Heart left ventricle (tissue), 16 donors: ENCODE measurements around the gene TLX2. TPM values are rescaled to one million over a fixed set of nuclear protein-coding genes. Genes with fewer than 3 reads are reported as not detected.

Source experiments
- ATAC-seq, 4 donors: fragments of 200-7000 bp; cut with Tn5 transposase; one replicate each; pipeline ENCODE4 v1.9.1; 2020 to 2022; ENCODE audit warnings: moderate library complexity in 4 of 4, mild to moderate bottlenecking in 3 of 4, moderate number of reproducible peaks in 1 of 4
- DNase-seq, 5 donors: peaks; one replicate each; pipeline ENCODE4 v3.0.0-alpha.2; 2020
- H3K27ac ChIP-seq, 12 donors: fragments of 200-600 bp; sonication (generic) in 4 of 12; one replicate each; pipeline versions ENCODE4 v1.5.0 to v1.8.0; 2016 to 2022; ENCODE audit warnings: mild to moderate bottlenecking in 2 of 12
- H3K27me3 ChIP-seq, 9 donors: fragments of 200-600 bp; sonication (generic) in 2 of 9; one replicate each; pipeline versions ENCODE4 v1.5.1 to v1.8.0; 2016 to 2022; ENCODE audit warnings: mild to moderate bottlenecking in 3 of 9
- H3K36me3 ChIP-seq, 9 donors: fragments of 200-600 bp; sonication (generic) in 2 of 9; one replicate each; pipeline versions ENCODE4 v1.5.0 to v1.8.0; 2018 to 2022; ENCODE audit warnings: mild to moderate bottlenecking in 2 of 9
- H3K4me1 ChIP-seq, 12 donors: fragments of 200-600 bp; sonication (generic) in 4 of 12; one replicate each; pipeline versions ENCODE4 v1.5.0 to v1.8.0; 2016 to 2022; ENCODE audit warnings: mild to moderate bottlenecking in 3 of 12
- H3K4me3 ChIP-seq, 12 donors: fragments of 200-600 bp; sonication (generic) in 4 of 12; one replicate each; pipeline versions ENCODE4 v1.5.0 to v1.8.0; 2017 to 2022; ENCODE audit warnings: mild to moderate bottlenecking in 9 of 12, moderate library complexity in 4 of 12
- H3K9me3 ChIP-seq, 12 donors: fragments of 200-600 bp; sonication (generic) in 4 of 12; one replicate each; pipeline versions ENCODE4 v1.5.0 to v1.8.0; 2016 to 2022; ENCODE audit warnings: mild to moderate bottlenecking in 1 of 12
- POLR2A ChIP-seq, 2 donors: fragments of 450-650 bp; IDR thresholded peaks; one replicate each; pipeline ENCODE4 v1.6.1; 2017; ENCODE audit warnings: antibody characterized with exemption in 2 of 2, mild to moderate bottlenecking in 2 of 2, moderate library complexity in 2 of 2
- WGBS, 4 donors: extraction: QIAGEN DNeasy Blood & Tissue Kit in 2 of 4; methylation state at CpG; one replicate each; pipeline versions ENCODE4 v1.1.5 to v1.1.7; 2013 to 2018; 5-methylcytosine and 5-hydroxymethylcytosine counted together
- intact Hi-C, 10 donors: fragments of 100-400 bp; cut with DNase I; formaldehyde crosslinking; loops; one replicate each; pipeline versions ENCODE4 v1.11.1 to v1.14.2; 2022
- polyA plus RNA-seq, 2 donors: library from polyadenylated mRNA; stranded (reverse); fragments of 200-250 nt; gene quantifications; one replicate each; pipeline ENCODE4 v1.2.3, GENCODE V29; 2013
- total RNA-seq, 9 donors: library from RNA; depleted of rRNA in 2 of 9; stranded (reverse); fragments of >200 nt in 2 of 9; fragmentation: NEBNext Ultra II Directional in 3 of 9; extraction: Animal tissue kit (Norgen Biotek cat#: 25700) in 3 of 9; gene quantifications; one replicate each; pipeline versions ENCODE4 v1.1.0 to v1.2.4, GENCODE V29; 2016 to 2023
- TF ChIP-seq, protein P1 (sequence below), 12 donors: fragments of 200-600 bp; sonication (generic) in 4 of 12; IDR thresholded peaks; one replicate each; pipeline versions ENCODE4 v1.5.0 to v1.8.0; 2018 to 2022; ENCODE audit warnings: antibody characterized with exemption in 12 of 12, mild to moderate bottlenecking in 5 of 12
- donor health status: ischemic (EF 13 %, LVEDD 7.1; RV severe dilation, severe dysfunction).
- donor health status: healthy with polysubstance abuse.
- donor health status: DM: no; HTN: yes; CAD: no.
- donor health status: DM: no; HTN: no; CAD: no.
- donor health status: ischemic (EF 25% LVEDD 6.9; RV normal size, moderate dysfunction).
- donor health status: ischemic (EF 25% LVEDD 5.7; RV mildly dilated, moderate dysfunction).
- donor health status: healthy.
- donor health status: DM: yes; HTN: yes; CAD: no.
- donor health status: ischemic (EF 35%, LVEDD 5.7; RV mildly dilated, moderate dysfunction).
- donor health status: nonischemic (EF 11% LVEDD 7.7; RV severe dilation, severe dysfunction).
- donor health status: DM: yes; HTN: yes; CAD: no.
- donor health status: PGD.
- donor health status: ischemic (EF 29% LVEDD 5.4; RV normal size, mild dysfunction).
- donor health status: nonischemic (EF 23%, LVEDD 6.1; RV moderate dilation, normal function).

TLX2 gene
- total and polyA plus RNA-seq, 11 donors = not detected

DNA sequence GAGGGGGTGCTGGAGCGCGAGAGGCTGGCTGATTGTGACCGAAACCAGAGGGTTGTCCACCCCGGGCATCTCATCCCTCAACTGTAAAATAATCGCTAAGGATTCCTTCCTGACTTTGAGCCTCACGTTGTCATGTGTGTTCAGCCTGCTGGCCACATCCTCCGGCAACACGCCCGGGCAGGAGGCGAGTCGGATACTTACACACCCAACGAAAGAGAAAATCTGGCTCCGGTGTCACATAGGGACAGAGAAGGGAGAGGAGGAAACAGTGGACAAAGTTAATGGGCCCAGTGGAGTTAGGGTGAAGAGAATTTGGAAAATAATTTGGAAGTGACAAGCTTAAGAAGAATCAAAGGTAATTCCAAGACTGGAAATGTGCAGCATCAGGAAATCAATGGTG is 2.4 kb downstream of the TLX2 start:
- 60 to 65% (median 63%) methylated on average over 13 of the region's 13 CpGs for WGBS, 4 donors
- peaks cover 0 to 38% (median 22%) of the 10 kb centered on the region in 12 donors for H3K4me1 ChIP-seq
- no peak for TF ChIP-seq POLR2A (IDR thresholded peaks at IDR 0.05)
- TF ChIP-seq, protein P1, sequence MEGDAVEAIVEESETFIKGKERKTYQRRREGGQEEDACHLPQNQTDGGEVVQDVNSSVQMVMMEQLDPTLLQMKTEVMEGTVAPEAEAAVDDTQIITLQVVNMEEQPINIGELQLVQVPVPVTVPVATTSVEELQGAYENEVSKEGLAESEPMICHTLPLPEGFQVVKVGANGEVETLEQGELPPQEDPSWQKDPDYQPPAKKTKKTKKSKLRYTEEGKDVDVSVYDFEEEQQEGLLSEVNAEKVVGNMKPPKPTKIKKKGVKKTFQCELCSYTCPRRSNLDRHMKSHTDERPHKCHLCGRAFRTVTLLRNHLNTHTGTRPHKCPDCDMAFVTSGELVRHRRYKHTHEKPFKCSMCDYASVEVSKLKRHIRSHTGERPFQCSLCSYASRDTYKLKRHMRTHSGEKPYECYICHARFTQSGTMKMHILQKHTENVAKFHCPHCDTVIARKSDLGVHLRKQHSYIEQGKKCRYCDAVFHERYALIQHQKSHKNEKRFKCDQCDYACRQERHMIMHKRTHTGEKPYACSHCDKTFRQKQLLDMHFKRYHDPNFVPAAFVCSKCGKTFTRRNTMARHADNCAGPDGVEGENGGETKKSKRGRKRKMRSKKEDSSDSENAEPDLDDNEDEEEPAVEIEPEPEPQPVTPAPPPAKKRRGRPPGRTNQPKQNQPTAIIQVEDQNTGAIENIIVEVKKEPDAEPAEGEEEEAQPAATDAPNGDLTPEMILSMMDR (IDR thresholded peaks at IDR 0.05) = no peak
- intact Hi-C loops = no loop called here
- no peak for ATAC-seq
- DNase-seq = no peak
- no peak overlapping the region for H3K27ac ChIP-seq
- no peaks in the 10 kb centered on the region for H3K9me3 ChIP-seq
- peaks cover 57 to 97% (median 93%) of the 10 kb centered on the region in 9 donors for H3K27me3 ChIP-seq
- H3K4me3 ChIP-seq = peak overlapping the region in 11 of 12 donors; percentile 18 to 58 (median 40)
- no peaks in the 10 kb centered on the region for H3K36me3 ChIP-seq

DNA sequence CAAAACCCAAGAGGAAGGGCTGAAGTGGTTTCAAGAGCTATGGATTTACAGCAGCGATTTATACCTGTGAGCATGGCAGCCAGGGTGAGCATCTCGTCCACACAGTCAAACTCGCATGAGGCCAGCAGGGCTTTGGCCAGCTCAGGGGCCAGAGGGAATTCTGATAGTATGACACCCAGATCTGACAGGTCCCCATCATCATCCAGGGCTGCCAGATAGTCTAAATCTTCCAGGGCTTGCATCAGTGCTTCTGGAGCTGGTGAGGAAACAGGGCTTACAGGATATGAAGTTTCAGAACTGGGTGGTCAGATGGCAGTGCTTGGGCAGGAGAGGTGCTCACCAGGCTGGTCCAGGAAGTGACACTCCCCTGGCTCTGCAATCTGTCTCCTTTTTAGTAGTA is 8.3 kb downstream of the TLX2 start:
- ATAC-seq = no peak
- TF ChIP-seq, protein P1 (IDR thresholded peaks at IDR 0.05) = no peak
- no peak for TF ChIP-seq POLR2A (IDR thresholded peaks at IDR 0.05)
- no peaks in the 10 kb centered on the region for H3K9me3 ChIP-seq
- intact Hi-C loops = no loop called here
- peak in 1 of 5 donors; percentile 11 for DNase-seq
- no peak overlapping the region for H3K27ac ChIP-seq
- peaks cover 7 to 38% (median 35%) of the 10 kb centered on the region in 9 donors for H3K27me3 ChIP-seq
- no peak overlapping the region for H3K4me3 ChIP-seq
- peaks cover 0 to 22% (median 19%) of the 10 kb centered on the region in 9 donors for H3K36me3 ChIP-seq
- 69 to 81% (median 72%) methylated on average over 3 of the region's 3 CpGs for WGBS, 4 donors
- H3K4me1 ChIP-seq = peaks cover 0 to 4% (median 0%) of the 10 kb centered on the region in 12 donors

DNA sequence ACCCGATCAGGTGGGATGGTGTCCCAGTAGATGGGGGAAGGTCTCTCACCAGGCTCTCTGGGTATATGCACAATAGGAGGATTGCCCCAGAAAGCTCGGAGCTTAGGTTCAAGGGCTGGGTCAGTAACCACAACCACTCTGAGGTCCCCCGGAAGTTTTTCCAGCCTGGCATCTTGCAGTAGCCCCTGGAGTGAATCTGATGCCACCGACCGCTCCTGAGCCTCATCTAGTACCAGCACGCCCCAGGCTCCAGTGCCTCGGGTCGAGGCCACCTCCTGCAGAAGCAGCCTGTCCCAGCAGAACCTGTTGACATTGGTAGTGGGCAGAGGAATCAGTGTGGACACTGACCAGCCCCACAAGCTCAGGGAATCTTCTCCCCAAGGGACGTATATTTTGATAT is 9.8 kb downstream of the TLX2 start:
- H3K9me3 ChIP-seq = no peaks in the 10 kb centered on the region
- H3K27ac ChIP-seq = no peak overlapping the region
- no peak for TF ChIP-seq POLR2A (IDR thresholded peaks at IDR 0.05)
- TF ChIP-seq, protein P1 (IDR thresholded peaks at IDR 0.05) = no peak
- peaks cover 0 to 23% (median 20%) of the 10 kb centered on the region in 9 donors for H3K27me3 ChIP-seq
- no peak overlapping the region for H3K4me3 ChIP-seq
- ATAC-seq (no peak), DNase-seq (peak in 1 of 5 donors; percentile 9)
- intact Hi-C loops = no loop called here
- H3K4me1 ChIP-seq = peaks cover 0 to 16% (median 11%) of the 10 kb centered on the region in 12 donors
- peaks cover 0 to 32% (median 27%) of the 10 kb centered on the region in 9 donors for H3K36me3 ChIP-seq
- 83 to 92% (median 85%) methylated on average over 4 to 9 of the region's 9 CpGs for WGBS, 4 donors

DNA sequence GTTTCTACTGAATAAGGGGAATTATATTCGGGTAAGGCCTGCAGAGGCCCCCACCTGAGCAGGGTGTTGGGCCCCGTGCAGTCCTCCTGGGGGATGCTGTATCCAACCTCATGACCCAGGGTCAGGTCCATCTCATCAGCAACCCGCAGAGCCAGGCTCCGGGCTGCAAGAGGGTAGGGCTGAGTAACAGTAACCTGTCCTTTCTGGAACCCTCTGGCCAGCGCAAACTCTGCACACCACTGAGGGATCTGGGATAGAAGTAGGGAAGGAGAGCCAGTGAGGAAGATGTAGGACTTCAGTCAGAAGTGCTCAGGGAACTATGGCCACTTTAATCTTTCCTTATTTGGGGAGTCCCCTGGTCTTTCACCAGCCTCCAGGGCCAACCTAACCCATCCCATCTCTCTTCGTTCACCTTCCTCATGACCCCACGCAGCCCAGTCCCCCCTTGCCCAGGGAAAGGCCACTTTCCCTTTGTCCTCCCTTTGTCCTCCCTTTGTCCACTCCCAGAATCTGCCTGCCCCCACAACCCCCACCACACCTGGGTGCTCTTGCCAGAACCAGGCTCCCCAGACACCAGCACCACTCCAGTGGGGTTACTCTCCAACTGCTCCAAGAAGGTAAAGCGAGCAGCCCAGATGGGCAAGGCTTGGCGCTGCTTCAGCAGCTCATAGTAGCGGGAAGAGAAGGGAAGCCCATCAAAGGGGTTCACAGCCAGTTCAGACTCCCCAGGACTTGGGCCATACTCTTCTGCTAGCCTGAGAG is 10.9 kb downstream of the TLX2 start:
- H3K9me3 ChIP-seq = no peaks in the 10 kb centered on the region
- intact Hi-C loops = loop anchor here in 1 of 10 donors (5.0 kb wide), 1 partner anchor 38 kb away; no protein-coding TSS in a partner anchor
- DNase-seq (peak in 1 of 5 donors; percentile 26), ATAC-seq (no peak)
- 90 to 91% (median 91%) methylated on average over 10 of the region's 10 CpGs for whole genome bisulfite sequencing, 4 donors
- H3K27ac ChIP-seq = no peak overlapping the region
- peaks cover 0 to 32% (median 27%) of the 10 kb centered on the region in 9 donors for H3K36me3 ChIP-seq
- no peak overlapping the region for H3K4me3 ChIP-seq
- H3K4me1 ChIP-seq = peaks cover 0 to 18% (median 11%) of the 10 kb centered on the region in 12 donors
- TF ChIP-seq, protein P1 (IDR thresholded peaks at IDR 0.05) = no peak
- no peak for TF ChIP-seq POLR2A (IDR thresholded peaks at IDR 0.05)
- peaks cover 0 to 12% (median 8%) of the 10 kb centered on the region in 9 donors for H3K27me3 ChIP-seq
